GM12864 (cell line): ENCODE measurements around the gene PDE2A.
A peak's percentile ranks its signal among the peaks of the same experiment; 100 is the strongest.

Source experiments
- DNase-seq: peaks from one replicate; pipeline ENCODE4 v3.0.0-alpha.2; 2011; ENCODE audit warnings: low read depth
- H3K4me3 ChIP-seq: 2 replicates; pipeline ENCODE4 v1.5.1; 2011; ENCODE audit warnings: mild to moderate bottlenecking, low read depth, low read length, control low read depth
- CTCF ChIP-seq: IDR thresholded peaks from 2 replicates; pipeline ENCODE4 v1.5.1; 2011; ENCODE audit warnings: low read depth, mild to moderate bottlenecking, moderate library complexity, low read length, control low read depth, inconsistent platforms; ENCODE audit errors: missing control alignments

The PDE2A gene

GRCh38 chr11:72720047-72720446 lies 45.8 kb upstream of the PDE2A start:
- TF ChIP-seq CTCF, result no peak
- no peak for DNase-seq

GRCh38 chr11:72719551-72719950 lies 45.3 kb upstream of the PDE2A start:
- no peak for DNase-seq
- TF ChIP-seq CTCF, result peak; percentile 4
- peak overlapping the region; percentile 72 for H3K4me3 ChIP-seq

More at GRCh38 chr11:72720047-72720446, 45.8 kb upstream of the PDE2A start:
- H3K4me3 ChIP-seq, result peak overlapping the region; percentile 72

DNA sequence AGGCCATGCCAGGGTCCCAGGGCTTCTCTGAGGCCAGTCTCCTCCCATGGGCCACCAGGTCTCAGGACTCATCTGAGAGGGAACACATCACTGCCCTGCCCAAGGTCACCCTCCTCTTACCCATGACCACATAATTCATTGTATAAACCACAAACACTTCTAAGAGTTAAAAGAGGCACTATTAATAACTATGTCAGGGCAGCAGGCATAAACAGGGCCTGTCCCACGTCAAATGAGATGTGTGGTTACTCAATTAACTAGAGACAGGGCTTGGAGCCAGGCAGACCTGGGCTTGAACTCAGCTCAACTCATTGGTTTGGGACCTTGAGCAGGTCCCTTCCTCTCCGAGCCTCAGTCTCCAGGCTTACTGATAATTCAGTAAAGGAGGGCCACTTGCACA lies 44.9 kb upstream of the PDE2A start:
- H3K4me3 ChIP-seq, result peak overlapping the region; percentile 72; the same call in 1 of the 2 replicates
- TF ChIP-seq CTCF, result no peak
- DNase-seq, result no peak

- no peak for DNase-seq
- TF ChIP-seq CTCF, result no peak
- no peak overlapping the region for H3K4me3 ChIP-seq
Observed at GRCh38 chr11:72718101-72718501, 43.9 kb upstream of the PDE2A start.

DNA sequence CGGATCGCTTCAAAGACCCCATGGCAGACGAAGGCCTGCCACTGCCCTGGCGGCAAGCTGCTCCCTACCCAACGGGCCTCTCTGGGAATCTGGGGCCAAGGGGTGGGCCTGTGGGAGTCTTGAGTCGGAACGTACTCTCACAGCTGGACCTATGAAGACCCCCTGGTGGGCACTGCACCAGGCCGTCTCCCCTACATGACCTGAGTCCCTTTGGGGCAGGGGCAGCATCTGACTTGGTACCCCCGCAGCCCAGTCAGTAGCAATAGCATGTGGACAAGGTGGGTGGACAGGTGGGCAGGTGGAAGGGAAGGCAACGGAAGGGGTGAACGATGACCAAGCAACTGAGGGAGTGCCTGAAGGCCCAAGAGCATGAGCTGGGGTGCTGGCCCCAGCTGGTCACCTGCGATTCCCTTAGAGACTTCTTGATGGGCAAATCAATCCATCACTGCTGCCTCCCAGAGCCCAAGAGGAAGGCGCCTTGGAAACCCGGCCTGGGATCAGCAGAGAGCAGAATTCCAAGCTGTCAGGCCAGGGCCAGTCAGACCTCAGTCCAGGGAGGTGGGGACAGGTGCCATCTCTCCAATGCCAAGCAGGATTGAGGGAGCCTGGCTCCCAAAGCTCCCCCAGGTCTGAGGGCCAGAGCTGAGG lies 42.7 kb upstream of the PDE2A start:
- H3K4me3 ChIP-seq, result no peak overlapping the region
- no peak for DNase-seq
- TF ChIP-seq CTCF, result no peak

- TF ChIP-seq CTCF, result no peak
- no peak for DNase-seq
- no peak overlapping the region for H3K4me3 ChIP-seq
Observed at GRCh38 chr11:72716290-72716689, 42.1 kb upstream of the PDE2A start.

GRCh38 chr11:72712841-72713240 lies 38.6 kb upstream of the PDE2A start:
- no peak for TF ChIP-seq CTCF
- DNase-seq, result no peak
- no peak overlapping the region for H3K4me3 ChIP-seq
